SU-DHL-6 (cell line): Measurements from ENCODE around the gene TSGA10.
"Not testable (repeated sequence)": the region's sequence is repeated elsewhere in the genome, so short reads cannot be mapped to it uniquely, and the experiment has no call there.

Experiments used
- CTCF ChIP-seq: fragments of 200-600 bp; sonication (generic); IDR thresholded peaks from one replicate; pipeline ENCODE4 v1.5.1; 2017; ENCODE audit warnings: antibody characterized with exemption, mild to moderate bottlenecking, low read length, moderate library complexity; ENCODE audit not compliant: insufficient read depth, poor library complexity, severe bottlenecking
- EZH2phosphoT487 ChIP-seq: fragments of 200-600 bp; sonication (generic), shearing (Covaris generic); conservative IDR thresholded peaks from 2 replicates; pipeline ENCODE4 v1.6.1; 2018; ENCODE audit warnings: mild to moderate bottlenecking, antibody characterized with exemption, low read length, moderate library complexity, mixed read lengths

- TF ChIP-seq CTCF, EZH2phosphoT487: not testable (repeated sequence)
Observed at GRCh38 chr2:99135044-99135556, 19.6 kb downstream of the TSGA10 start.
